Naive thymus-derived CD4-positive, alpha-beta T cell (primary cell): ENCODE measurements around the gene UBE2E3. TPM values are rescaled to one million over a fixed set of nuclear protein-coding genes. Genes with fewer than 3 reads are reported as not detected.

Source experiments
- ATAC-seq: fragments of 150-1000 bp; cut with Tn5 transposase; 2 replicates; pipeline ENCODE4 v1.10.0; 2021; ENCODE audit warnings: mild to moderate bottlenecking, moderate library complexity
- CTCF ChIA-PET: fragments of 350-600 bp; sonication (Branson Sonifier 250); formaldehyde crosslinking; loops from one replicate; lab custom pipeline; 2021; ENCODE audit warnings: antibody characterized with exemption; lab: Charles Lee
- POLR2A ChIA-PET: fragments of 350-600 bp; sonication (Branson Sonifier 250); formaldehyde crosslinking; loops from one replicate; lab custom pipeline; 2021; ENCODE audit warnings: antibody characterized with exemption, inconsistent platforms; lab: Charles Lee
- DNase-seq, 9 donors: peaks; one replicate each; pipeline versions ENCODE4 v3.0.0 to v3.0.0-alpha.2; 2020 to 2022; ENCODE audit warnings: mixed read lengths in 1 of 9
- H3K27ac ChIP-seq: one replicate; pipeline ENCODE4 v1.7.0; 2013; ENCODE audit warnings: mild to moderate bottlenecking, low read depth, low read length, moderate library complexity
- H3K27me3 ChIP-seq, 2 donors: one replicate each; pipeline ENCODE4 v1.7.0; 2013; ENCODE audit warnings: low read length in 2 of 2, mild to moderate bottlenecking in 2 of 2, moderate library complexity in 2 of 2; ENCODE audit not compliant: control insufficient read depth in 2 of 2, insufficient read depth in 2 of 2
- H3K36me3 ChIP-seq, 3 experiments: 1 replicate in 2 of 3; 2 replicates in 1 of 3; pipeline ENCODE4 v1.7.0; 2013; ENCODE audit warnings: low read length in 3 of 3, mild to moderate bottlenecking in 3 of 3, moderate library complexity in 1 of 3; ENCODE audit not compliant: insufficient read depth in 3 of 3, control insufficient read depth in 2 of 3
- H3K4me1 ChIP-seq, 2 donors: one replicate each; pipeline ENCODE4 v1.7.0; 2013; ENCODE audit warnings: low read length in 2 of 2, mild to moderate bottlenecking in 2 of 2, moderate library complexity in 1 of 2; ENCODE audit not compliant: control insufficient read depth in 2 of 2, insufficient read depth in 2 of 2
- H3K4me3 ChIP-seq: 2 replicates; pipeline ENCODE4 v1.7.0; 2013; ENCODE audit warnings: mild to moderate bottlenecking, low read length
- H3K9me3 ChIP-seq, 3 experiments: 1 replicate in 2 of 3; 2 replicates in 1 of 3; pipeline ENCODE4 v1.7.0; 2013; ENCODE audit warnings: low read length in 3 of 3; ENCODE audit not compliant: control insufficient read depth in 2 of 3
- H3K27ac Mint-ChIP-seq, 9 donors: one replicate each; pipeline ENCODE4 v1.8.0; 2020 to 2022; ENCODE audit warnings: mixed read lengths in 9 of 9, mild to moderate bottlenecking in 8 of 9, moderate library complexity in 5 of 9, inconsistent platforms in 2 of 9
- H3K27me3 Mint-ChIP-seq, 5 donors: one replicate each; pipeline ENCODE4 v1.8.0; 2021 to 2022; ENCODE audit warnings: mixed read lengths in 5 of 5, mild to moderate bottlenecking in 1 of 5
- H3K36me3 Mint-ChIP-seq, 5 donors: one replicate each; pipeline ENCODE4 v1.8.0; 2020 to 2022; ENCODE audit warnings: mixed read lengths in 5 of 5, mild to moderate bottlenecking in 3 of 5, inconsistent platforms in 1 of 5
- H3K4me1 Mint-ChIP-seq, 7 donors: one replicate each; pipeline ENCODE4 v1.8.0; 2020 to 2022; ENCODE audit warnings: mixed read lengths in 7 of 7, mild to moderate bottlenecking in 3 of 7, inconsistent platforms in 1 of 7
- H3K4me3 Mint-ChIP-seq, 10 donors: one replicate each; pipeline ENCODE4 v1.8.0; 2020 to 2022; ENCODE audit warnings: mild to moderate bottlenecking in 10 of 10, mixed read lengths in 10 of 10, moderate library complexity in 6 of 10, inconsistent platforms in 2 of 10
- H3K9me3 Mint-ChIP-seq, 11 donors: one replicate each; pipeline ENCODE4 v1.8.0; 2020 to 2022; ENCODE audit warnings: mixed read lengths in 11 of 11, mild to moderate bottlenecking in 4 of 11, inconsistent platforms in 1 of 11, moderate library complexity in 1 of 11
- intact Hi-C, 2 donors: fragments of 100-400 bp; cut with micrococcal nuclease; formaldehyde crosslinking; loops; one replicate each; pipeline ENCODE4 v1.15.1; 2023
- polyA plus RNA-seq, 2 donors: library from polyadenylated mRNA; unstranded; fragments of 300-500 nt; fragmentation: Illumina TruSeq; gene quantifications; one replicate each; pipeline ENCODE4 v1.2.3, GENCODE V29; 2021
- total RNA-seq, 6 experiments: library from RNA in 5 of 6; stranded (reverse) in 5 of 6; gene quantifications; 1 replicate in 5 of 6; 2 replicates in 1 of 6; pipeline ENCODE4 v1.2.3 and lab custom pipeline; 2021 to 2026

The UBE2E3 gene
- total and polyA plus RNA-seq, 7 experiments from 2014 or later = 21.7 to 62.3 (median 27.0) TPM

- Histone ChIP-seq H3K36me3 (no peaks in the 10 kb centered on the region), H3K9me3 (no peaks in the 10 kb centered on the region), H3K4me3 (no peak overlapping the region), H3K27ac (no peak overlapping the region), H3K27me3 (no peaks in the 10 kb centered on the region), H3K4me1 (peaks cover 4 to 7% of the 10 kb centered on the region in 2 donors)
- ATAC-seq (no peak), DNase-seq (no peak)
- peaks cover 0 to 16% (median 0%) of the 10 kb centered on the region in 11 donors for H3K9me3 Mint-ChIP-seq
- CTCF ChIA-PET = interaction anchor here (1.2 kb wide), 1 partner anchor 8 kb away, joined by 6 read pairs; no protein-coding TSS in a partner anchor
- H3K4me1 Mint-ChIP-seq = peaks cover 3 to 45% (median 17%) of the 10 kb centered on the region in 7 donors
- H3K27ac Mint-ChIP-seq = no peak overlapping the region
- peaks cover 0 to 37% (median 4%) of the 10 kb centered on the region in 5 donors for H3K36me3 Mint-ChIP-seq
- no peak overlapping the region for H3K4me3 Mint-ChIP-seq
- intact Hi-C loops = no loop called here
- POLR2A ChIA-PET = interaction anchor here (0.7 to 0.8 kb wide), 2 partner anchors 18 to 32 kb away, joined by 3 read pairs; no protein-coding TSS in a partner anchor
- H3K27me3 Mint-ChIP-seq = no peaks in the 10 kb centered on the region
Measured at GRCh38 chr2:181112916-181113315, 132.5 kb downstream of the UBE2E3 start.
